Measurements from ENCODE around the gene TRABD2B. TPM values are rescaled to one million over a fixed set of nuclear protein-coding genes. Genes with fewer than 3 reads are reported as not detected.

The TRABD2B gene
- total and polyA plus RNA-seq, 12 donors = 0.33 to 3.3 (median 0.83) TPM

DNA sequence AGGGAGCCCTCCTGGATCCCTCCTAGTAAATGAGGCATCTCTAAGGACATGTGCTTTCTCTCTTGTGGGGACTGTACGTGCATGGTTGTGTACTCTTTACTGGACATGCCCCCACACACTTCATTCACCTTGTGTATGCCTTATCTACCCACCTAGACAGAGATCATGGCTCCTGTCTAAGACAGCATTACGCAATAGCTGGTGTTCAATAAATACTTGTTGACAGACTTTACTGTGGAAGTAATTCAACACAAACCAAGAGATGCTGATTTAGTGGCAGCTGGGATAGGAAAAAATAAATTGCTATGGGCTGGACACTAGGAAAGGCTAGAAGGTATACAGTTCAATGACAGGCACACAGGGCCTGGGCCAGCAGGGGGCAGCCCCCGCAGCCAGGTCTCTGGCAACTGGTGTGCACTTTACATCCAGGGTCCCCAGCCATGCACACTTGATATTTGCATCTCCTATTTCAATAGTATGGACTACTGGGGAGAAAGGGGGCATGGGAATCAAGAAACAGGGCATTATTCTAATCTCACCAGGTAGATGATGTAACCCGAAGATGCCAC is 24.2 kb downstream of the TRABD2B start:
- no peaks in the 10 kb centered on the region for H3K36me3 ChIP-seq (replicated peaks in 1 of 2)
- H3K4me3 ChIP-seq = no peak overlapping the region
- H3K27me3 ChIP-seq = no peaks in the 10 kb centered on the region
- no peak overlapping the region for H3K27ac ChIP-seq
- intact Hi-C loops (cut with DNase I) = no loop called here
- WGBS, 4 donors = 85 to 93% (median 90%) methylated on average over 4 of the region's 4 CpGs
- TF ChIP-seq POLR2A (IDR thresholded peaks at IDR 0.05) = no peak
- TF ChIP-seq, protein P1, sequence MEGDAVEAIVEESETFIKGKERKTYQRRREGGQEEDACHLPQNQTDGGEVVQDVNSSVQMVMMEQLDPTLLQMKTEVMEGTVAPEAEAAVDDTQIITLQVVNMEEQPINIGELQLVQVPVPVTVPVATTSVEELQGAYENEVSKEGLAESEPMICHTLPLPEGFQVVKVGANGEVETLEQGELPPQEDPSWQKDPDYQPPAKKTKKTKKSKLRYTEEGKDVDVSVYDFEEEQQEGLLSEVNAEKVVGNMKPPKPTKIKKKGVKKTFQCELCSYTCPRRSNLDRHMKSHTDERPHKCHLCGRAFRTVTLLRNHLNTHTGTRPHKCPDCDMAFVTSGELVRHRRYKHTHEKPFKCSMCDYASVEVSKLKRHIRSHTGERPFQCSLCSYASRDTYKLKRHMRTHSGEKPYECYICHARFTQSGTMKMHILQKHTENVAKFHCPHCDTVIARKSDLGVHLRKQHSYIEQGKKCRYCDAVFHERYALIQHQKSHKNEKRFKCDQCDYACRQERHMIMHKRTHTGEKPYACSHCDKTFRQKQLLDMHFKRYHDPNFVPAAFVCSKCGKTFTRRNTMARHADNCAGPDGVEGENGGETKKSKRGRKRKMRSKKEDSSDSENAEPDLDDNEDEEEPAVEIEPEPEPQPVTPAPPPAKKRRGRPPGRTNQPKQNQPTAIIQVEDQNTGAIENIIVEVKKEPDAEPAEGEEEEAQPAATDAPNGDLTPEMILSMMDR (IDR thresholded peaks at IDR 0.05) = no peak
- DNase-seq = peak in 1 of 7 donors; percentile 13
- no peaks in the 10 kb centered on the region for H3K4me1 ChIP-seq (replicated peaks in 1 of 2)
- no peaks in the 10 kb centered on the region for H3K9me3 ChIP-seq (replicated peaks in 1 of 3)

DNA sequence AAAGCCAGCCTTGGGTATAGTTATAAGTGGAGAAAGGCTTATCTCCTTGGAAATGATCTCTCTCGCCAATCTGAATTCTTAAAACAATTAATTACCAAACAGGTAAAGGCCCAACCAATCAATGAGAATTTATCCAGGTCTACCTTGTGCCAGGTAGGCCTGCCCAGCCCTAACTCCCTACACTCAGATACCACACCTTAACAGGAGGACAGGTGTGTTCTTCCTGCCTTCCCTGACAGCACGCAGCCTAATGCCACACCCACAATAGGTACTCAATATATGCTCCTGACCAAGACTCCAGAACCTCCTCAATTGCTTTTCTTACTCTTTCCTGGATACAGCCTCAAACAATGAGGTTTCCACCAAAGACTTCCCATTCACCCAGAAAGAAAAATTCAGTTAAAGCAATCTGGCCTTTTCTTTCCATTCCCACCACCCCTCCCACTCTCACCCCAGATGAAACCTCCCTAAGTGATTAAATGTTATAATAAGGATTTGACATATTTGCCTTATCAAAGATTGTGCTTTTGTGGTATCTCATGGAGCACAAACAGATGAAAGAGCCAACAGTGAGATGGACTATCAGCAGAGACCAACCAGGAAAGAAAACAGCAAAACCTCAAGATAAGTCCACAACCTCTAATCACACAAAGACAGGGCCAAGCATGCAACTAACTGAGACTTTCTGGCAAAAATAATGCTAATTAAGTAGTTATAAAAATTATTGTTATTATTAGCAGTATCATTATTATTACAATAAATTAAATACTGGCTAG is 25.6 kb downstream of the TRABD2B start:
- H3K9me3 ChIP-seq (replicated peaks in 1 of 3) = no peaks in the 10 kb centered on the region
- WGBS, 4 donors = 91 to 100% (median 92%) methylated on average over 2 of the region's 2 CpGs
- H3K27me3 ChIP-seq = no peaks in the 10 kb centered on the region
- TF ChIP-seq, protein P1 (IDR thresholded peaks at IDR 0.05) = no peak
- no peak for TF ChIP-seq POLR2A (IDR thresholded peaks at IDR 0.05)
- DNase-seq = peak in 1 of 7 donors; percentile 21
- H3K4me1 ChIP-seq (replicated peaks in 1 of 2) = no peaks in the 10 kb centered on the region
- H3K27ac ChIP-seq = no peak overlapping the region
- H3K4me3 ChIP-seq = no peak overlapping the region
- intact Hi-C loops (cut with DNase I) = no loop called here
- H3K36me3 ChIP-seq (replicated peaks in 1 of 2) = no peaks in the 10 kb centered on the region

DNA sequence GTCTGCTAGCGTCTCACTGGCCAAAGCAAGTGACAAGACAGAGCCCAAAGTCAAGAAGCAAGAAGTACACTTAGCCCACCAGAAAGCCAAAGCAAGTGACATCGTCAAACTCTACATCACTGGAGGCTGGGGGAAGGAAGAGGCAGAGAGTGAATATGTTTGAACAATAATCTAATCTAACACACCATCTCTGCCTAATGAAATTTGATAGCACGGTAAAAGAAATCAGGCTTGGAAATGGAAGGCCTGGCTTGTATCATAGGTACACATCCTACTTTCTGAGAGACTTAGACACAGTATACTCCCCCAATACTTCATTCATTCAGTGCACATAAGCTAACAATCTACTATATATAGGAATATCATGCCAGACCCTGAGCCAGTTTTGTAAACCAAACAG is 26.3 kb downstream of the TRABD2B start:
- WGBS, 4 donors = 87 to 92% (median 90%) methylated on average over 3 of the region's 3 CpGs
- no peak for DNase-seq
- intact Hi-C loops (cut with DNase I) = no loop called here
- Histone ChIP-seq H3K27ac (no peak overlapping the region), H3K4me3 (no peak overlapping the region), H3K36me3 (replicated peaks in 1 of 2) (no peaks in the 10 kb centered on the region), H3K9me3 (replicated peaks in 1 of 3) (no peaks in the 10 kb centered on the region), H3K27me3 (no peaks in the 10 kb centered on the region), H3K4me1 (replicated peaks in 1 of 2) (no peaks in the 10 kb centered on the region)
- TF ChIP-seq, protein P1 (IDR thresholded peaks at IDR 0.05) = no peak
- no peak for TF ChIP-seq POLR2A (IDR thresholded peaks at IDR 0.05)

DNA sequence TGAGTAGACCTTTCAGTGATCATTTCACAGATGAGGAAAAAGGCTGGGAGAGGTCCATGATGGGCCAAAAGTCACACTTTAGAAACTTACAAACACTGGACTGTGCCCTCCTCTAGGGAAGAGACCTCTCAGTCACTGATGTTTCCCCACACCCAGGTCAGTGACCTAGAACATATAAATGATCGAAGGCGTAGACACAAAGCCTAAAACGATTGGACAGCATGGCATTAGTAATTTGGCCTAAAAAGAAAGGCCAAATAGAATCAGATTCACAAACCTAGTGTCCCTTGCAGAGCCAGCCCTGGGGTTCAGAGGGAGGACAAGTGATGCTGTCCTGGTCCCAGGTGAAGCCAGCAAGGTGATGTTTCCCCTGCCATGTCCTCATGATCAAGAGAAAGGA is 27.7 kb downstream of the TRABD2B start:
- Histone ChIP-seq H3K27me3 (no peaks in the 10 kb centered on the region), H3K27ac (no peak overlapping the region), H3K4me3 (no peak overlapping the region), H3K4me1 (replicated peaks in 1 of 2) (no peaks in the 10 kb centered on the region), H3K9me3 (replicated peaks in 1 of 3) (no peaks in the 10 kb centered on the region), H3K36me3 (replicated peaks in 1 of 2) (no peaks in the 10 kb centered on the region)
- TF ChIP-seq POLR2A (IDR thresholded peaks at IDR 0.05) = no peak
- TF ChIP-seq, protein P1 (IDR thresholded peaks at IDR 0.05) = no peak
- intact Hi-C loops (cut with DNase I) = no loop called here
- DNase-seq = no peak
- 78 to 89% (median 83%) methylated on average over 3 of the region's 3 CpGs for WGBS, 4 donors
